Activated CD4-positive, alpha-beta T cell treated with anti-CD3 and anti-CD28 coated beads, Interleukin-2, amount 10 ng/mL, durations not matched to agents 24 days and 14 days (primary cell): Measurements from ENCODE around the gene SLF1. TPM values are rescaled to one million over a fixed set of nuclear protein-coding genes. Genes with fewer than 3 reads are reported as not detected.

Experiments
- total RNA-seq: library from RNA; stranded (reverse); gene quantifications from 2 replicates; pipeline ENCODE4 v1.2.3, GENCODE V29; 2022

SLF1 gene
- total RNA-seq, 1 donor from 2014 or later: 13.7 TPM

Other genes starting within 250 kb of the SLF1 start
- gene KIAA0825, start 65 bp upstream of the SLF1 start, total RNA-seq: 0.28 and 0.54 TPM in 2 replicates